WTC11 (cell line): ENCODE measurements around the gene RIC3.

Experiments used
- CBFB ChIP-seq: sonication (generic); formaldehyde crosslinking; IDR thresholded peaks from 2 replicates; pipeline ENCODE4 v1.8.1; 2022; ENCODE audit warnings: mild to moderate bottlenecking, low read depth, missing genetic modification reagents
- GABPB1 ChIP-seq: sonication (generic); formaldehyde crosslinking; IDR thresholded peaks from 2 replicates; pipeline ENCODE4 v1.8.1; 2023; ENCODE audit warnings: mild to moderate bottlenecking, missing genetic modification reagents
- JAZF1 ChIP-seq: fragments of 250-450 bp; sonication (Bioruptor Pico); IDR thresholded peaks from 2 replicates; pipeline ENCODE4 v1.9.0; 2021; ENCODE audit warnings: moderate library complexity, mild to moderate bottlenecking, inconsistent platforms
- JUN ChIP-seq: sonication (generic); formaldehyde crosslinking; IDR thresholded peaks from 2 replicates; pipeline ENCODE4 v1.8.0; 2023; ENCODE audit warnings: mild to moderate bottlenecking, missing genetic modification reagents
- NR2C2 ChIP-seq: sonication (generic); formaldehyde crosslinking; IDR thresholded peaks from 2 replicates; pipeline ENCODE4 v1.8.0; 2022; ENCODE audit warnings: mild to moderate bottlenecking, missing genetic modification reagents
- SP1 ChIP-seq: sonication (generic); formaldehyde crosslinking; conservative IDR thresholded peaks from 2 replicates; pipeline ENCODE4 v1.8.1; 2022; ENCODE audit warnings: missing genetic modification reagents
- TCF7 ChIP-seq: sonication (generic); formaldehyde crosslinking; IDR thresholded peaks from 2 replicates; pipeline ENCODE4 v1.8.0; 2022; ENCODE audit warnings: mild to moderate bottlenecking, low read depth, missing genetic modification reagents, moderate library complexity
- ZBTB21 ChIP-seq: sonication (generic); formaldehyde crosslinking; IDR thresholded peaks from 2 replicates; pipeline ENCODE4 v1.8.1; 2023; ENCODE audit warnings: mild to moderate bottlenecking, missing genetic modification reagents, borderline replicate concordance
- ZNF423 ChIP-seq: fragments of 250-450 bp; sonication (Bioruptor Pico); IDR thresholded peaks from 2 replicates; pipeline ENCODE4 v2.1.2; 2022; ENCODE audit warnings: mild to moderate bottlenecking, moderate library complexity
- TF ChIP-seq, protein P1 (sequence below): fragments of 200-600 bp; IDR thresholded peaks from 2 replicates; pipeline ENCODE4 v1.8.0; 2022; ENCODE audit warnings: antibody characterized with exemption
- TF ChIP-seq, protein P2 (sequence below): sonication (generic); formaldehyde crosslinking; IDR thresholded peaks from 2 replicates; pipeline ENCODE4 v1.8.1; 2023; ENCODE audit warnings: mild to moderate bottlenecking, moderate library complexity, missing genetic modification reagents
- TF ChIP-seq, protein P3 (sequence below): sonication (generic); formaldehyde crosslinking; IDR thresholded peaks from 2 replicates; pipeline ENCODE4 v1.8.1; 2023; ENCODE audit warnings: mild to moderate bottlenecking, missing genetic modification reagents, moderate library complexity
- TF ChIP-seq, protein P4 (sequence below): sonication (generic); formaldehyde crosslinking; IDR thresholded peaks from 2 replicates; pipeline ENCODE4 v1.8.1; 2023; ENCODE audit warnings: mild to moderate bottlenecking, missing genetic modification reagents
- TF ChIP-seq, protein P5 (sequence below): sonication (generic); formaldehyde crosslinking; IDR thresholded peaks from 2 replicates; pipeline ENCODE4 v1.8.0; 2022; ENCODE audit warnings: mild to moderate bottlenecking, missing genetic modification reagents

DNA sequence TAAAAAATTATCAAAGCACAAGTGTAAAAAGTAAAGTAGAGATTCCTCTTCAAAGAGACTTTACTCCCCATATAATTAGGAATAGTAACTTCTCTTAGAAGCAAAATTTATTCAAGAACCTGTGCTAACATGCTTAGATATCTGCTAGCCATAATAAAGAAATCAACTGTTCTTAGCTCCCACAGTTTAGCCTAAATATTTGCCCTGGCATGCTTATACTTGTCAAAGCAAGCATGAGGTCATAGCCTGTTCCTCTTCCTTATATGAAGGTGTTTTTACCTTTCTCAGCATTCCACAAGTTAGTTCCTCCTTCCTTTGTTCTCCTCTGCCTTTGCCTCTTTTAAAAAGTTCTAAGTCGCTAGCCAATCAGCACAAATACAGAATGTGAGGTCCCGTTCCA is 30.3 kb downstream of the RIC3 start:
- TF ChIP-seq, protein P1, sequence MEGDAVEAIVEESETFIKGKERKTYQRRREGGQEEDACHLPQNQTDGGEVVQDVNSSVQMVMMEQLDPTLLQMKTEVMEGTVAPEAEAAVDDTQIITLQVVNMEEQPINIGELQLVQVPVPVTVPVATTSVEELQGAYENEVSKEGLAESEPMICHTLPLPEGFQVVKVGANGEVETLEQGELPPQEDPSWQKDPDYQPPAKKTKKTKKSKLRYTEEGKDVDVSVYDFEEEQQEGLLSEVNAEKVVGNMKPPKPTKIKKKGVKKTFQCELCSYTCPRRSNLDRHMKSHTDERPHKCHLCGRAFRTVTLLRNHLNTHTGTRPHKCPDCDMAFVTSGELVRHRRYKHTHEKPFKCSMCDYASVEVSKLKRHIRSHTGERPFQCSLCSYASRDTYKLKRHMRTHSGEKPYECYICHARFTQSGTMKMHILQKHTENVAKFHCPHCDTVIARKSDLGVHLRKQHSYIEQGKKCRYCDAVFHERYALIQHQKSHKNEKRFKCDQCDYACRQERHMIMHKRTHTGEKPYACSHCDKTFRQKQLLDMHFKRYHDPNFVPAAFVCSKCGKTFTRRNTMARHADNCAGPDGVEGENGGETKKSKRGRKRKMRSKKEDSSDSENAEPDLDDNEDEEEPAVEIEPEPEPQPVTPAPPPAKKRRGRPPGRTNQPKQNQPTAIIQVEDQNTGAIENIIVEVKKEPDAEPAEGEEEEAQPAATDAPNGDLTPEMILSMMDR = no peak
- TF ChIP-seq ZNF423 (CRISPR knock-in tag) = no peak
- no peak for TF ChIP-seq ZBTB21 (CRISPR knock-in tag)
- no peak for TF ChIP-seq JAZF1
- TF ChIP-seq, protein P2, sequence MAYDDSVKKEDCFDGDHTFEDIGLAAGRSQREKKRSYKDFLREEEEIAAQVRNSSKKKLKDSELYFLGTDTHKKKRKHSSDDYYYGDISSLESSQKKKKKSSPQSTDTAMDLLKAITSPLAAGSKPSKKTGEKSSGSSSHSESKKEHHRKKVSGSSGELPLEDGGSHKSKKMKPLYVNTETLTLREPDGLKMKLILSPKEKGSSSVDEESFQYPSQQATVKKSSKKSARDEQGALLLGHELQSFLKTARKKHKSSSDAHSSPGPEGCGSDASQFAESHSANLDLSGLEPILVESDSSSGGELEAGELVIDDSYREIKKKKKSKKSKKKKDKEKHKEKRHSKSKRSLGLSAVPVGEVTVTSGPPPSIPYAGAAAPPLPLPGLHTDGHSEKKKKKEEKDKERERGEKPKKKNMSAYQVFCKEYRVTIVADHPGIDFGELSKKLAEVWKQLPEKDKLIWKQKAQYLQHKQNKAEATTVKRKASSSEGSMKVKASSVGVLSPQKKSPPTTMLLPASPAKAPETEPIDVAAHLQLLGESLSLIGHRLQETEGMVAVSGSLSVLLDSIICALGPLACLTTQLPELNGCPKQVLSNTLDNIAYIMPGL = no peak
- TF ChIP-seq, protein P3, sequence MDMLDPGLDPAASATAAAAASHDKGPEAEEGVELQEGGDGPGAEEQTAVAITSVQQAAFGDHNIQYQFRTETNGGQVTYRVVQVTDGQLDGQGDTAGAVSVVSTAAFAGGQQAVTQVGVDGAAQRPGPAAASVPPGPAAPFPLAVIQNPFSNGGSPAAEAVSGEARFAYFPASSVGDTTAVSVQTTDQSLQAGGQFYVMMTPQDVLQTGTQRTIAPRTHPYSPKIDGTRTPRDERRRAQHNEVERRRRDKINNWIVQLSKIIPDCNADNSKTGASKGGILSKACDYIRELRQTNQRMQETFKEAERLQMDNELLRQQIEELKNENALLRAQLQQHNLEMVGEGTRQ (CRISPR knock-in tag) = no peak
- no peak for TF ChIP-seq JUN (CRISPR knock-in tag)
- no peak for TF ChIP-seq GABPB1
- TF ChIP-seq, protein P4, sequence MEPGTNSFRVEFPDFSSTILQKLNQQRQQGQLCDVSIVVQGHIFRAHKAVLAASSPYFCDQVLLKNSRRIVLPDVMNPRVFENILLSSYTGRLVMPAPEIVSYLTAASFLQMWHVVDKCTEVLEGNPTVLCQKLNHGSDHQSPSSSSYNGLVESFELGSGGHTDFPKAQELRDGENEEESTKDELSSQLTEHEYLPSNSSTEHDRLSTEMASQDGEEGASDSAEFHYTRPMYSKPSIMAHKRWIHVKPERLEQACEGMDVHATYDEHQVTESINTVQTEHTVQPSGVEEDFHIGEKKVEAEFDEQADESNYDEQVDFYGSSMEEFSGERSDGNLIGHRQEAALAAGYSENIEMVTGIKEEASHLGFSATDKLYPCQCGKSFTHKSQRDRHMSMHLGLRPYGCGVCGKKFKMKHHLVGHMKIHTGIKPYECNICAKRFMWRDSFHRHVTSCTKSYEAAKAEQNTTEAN = no peak
- no peak for TF ChIP-seq NR2C2 (CRISPR knock-in tag)
- TF ChIP-seq, protein P5, sequence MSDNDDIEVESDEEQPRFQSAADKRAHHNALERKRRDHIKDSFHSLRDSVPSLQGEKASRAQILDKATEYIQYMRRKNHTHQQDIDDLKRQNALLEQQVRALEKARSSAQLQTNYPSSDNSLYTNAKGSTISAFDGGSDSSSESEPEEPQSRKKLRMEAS (CRISPR knock-in tag) = no peak
- no peak for TF ChIP-seq TCF7 (CRISPR knock-in tag)
- TF ChIP-seq CBFB (CRISPR knock-in tag) = no peak
- no peak for TF ChIP-seq SP1 (CRISPR knock-in tag)
